ENCODE data around the gene TMEM255B.
"Not testable (repeated sequence)": the region's sequence is repeated elsewhere in the genome, so short reads cannot be mapped to it uniquely, and the experiment has no call there.

Gene TMEM255B

DNA sequence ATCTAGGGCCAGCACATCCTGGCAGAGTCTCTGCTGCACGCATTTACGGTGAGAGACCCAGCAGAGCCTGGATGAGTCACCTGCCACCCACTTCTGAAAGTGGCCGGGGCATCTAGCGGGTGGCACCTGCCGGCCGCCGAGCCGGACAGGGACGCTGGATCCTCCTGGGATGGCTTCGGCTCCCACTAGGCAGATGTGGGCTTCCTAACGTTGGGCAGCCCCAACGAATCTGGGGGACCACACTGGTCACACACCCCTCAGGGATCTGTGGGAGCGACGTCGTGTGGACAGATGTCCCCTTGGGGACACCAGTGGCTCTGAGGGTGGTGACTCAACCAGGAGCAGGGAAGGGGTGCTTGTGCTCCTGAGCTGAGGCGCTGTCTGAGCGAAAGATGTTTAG lies 32.2 kb downstream of the TMEM255B start:
- DNase-seq: no peak

DNA sequence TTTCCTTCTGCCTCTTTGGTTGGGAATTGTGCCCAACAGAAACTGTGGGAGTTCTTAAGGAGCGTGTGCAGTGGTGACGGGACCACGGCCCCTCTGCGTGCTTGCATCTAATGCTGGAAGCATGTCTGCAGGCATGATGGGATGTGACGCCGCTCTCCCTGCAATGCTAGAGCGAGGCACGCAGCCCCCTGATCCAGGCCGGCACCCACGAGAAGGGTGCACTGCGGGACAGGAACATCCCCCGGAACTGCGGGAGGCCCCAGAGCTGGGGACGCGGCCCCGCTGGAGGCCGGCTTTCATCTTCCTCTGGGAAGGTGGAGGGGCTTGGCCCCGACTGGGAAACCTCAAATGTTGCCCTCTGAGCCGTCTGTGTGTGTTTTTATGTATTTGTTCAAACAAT lies 32.7 kb downstream of the TMEM255B start:
- DNase-seq: no peak

DNA sequence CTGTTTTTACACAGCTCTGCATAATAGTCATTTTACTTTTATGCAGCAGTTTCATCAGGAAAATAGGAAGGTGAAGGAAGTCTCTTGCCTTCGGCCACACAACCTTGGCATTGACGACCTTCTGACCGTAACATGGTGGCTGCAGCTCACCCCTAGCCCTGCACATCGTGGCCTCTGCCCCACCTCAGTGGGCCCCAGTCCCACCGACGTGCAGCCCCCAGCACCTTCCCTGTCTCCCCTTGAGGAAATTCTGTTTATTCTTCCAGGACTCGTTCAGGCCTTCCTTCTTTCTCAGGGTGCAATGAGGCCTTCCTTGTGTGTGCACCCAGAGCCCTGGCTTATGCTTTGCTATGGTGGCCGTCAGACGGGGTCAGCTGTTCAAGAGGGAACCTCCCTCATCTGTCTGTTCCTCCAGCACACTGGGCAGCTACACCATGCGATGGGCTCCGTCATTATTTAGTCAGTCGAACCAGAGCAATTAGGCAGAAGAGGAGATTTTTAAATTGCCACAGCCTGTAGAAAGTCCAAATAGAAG lies 33.3 kb downstream of the TMEM255B start:
- no peak for DNase-seq

GRCh38 chr13:113792886-113793717 lies 34.1 kb downstream of the TMEM255B start:
- no peak for DNase-seq

DNA sequence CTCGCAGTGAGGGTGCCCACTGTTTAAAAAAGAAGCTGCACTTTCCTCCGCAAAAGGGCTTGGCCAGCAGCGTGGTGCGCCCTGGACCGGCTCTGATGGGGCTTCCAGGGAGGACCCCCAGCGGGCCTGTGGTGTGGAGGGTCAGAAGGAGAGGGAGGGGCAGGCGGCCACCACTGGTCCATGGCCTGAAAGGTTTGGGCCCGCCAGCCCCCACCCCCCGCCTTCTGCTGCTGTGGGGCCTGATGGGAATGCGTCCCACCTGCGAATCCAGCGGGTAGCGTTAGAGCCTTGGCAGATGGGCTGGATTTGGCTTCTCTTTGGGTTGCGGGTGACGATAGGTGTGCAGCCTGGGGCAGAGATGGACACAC lies 34.7 kb downstream of the TMEM255B start:
- no peak for DNase-seq

DNA sequence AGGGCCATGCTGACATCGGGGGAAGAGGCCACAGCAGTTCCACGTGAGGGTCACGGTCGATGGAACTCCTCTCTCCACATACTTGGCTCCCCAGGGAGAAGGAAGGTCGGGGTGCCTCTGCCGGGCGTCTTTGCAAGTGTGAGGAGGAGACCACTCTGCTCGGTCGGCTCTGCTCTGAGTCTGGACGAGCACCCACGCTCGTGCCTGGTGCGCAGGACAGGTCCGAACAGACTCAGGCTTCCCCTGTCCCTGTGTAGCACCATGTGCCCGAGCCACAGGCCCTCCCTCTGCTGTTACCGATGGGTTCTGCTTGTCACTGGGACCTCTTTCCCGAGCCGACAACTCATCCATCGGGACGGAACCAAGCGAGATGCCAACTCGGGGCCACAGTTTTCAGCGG lies 35.1 kb downstream of the TMEM255B start:
- DNase-seq: no peak

- no peak for DNase-seq
Measured at GRCh38 chr13:113794764-113795173, 35.7 kb downstream of the TMEM255B start.

DNA sequence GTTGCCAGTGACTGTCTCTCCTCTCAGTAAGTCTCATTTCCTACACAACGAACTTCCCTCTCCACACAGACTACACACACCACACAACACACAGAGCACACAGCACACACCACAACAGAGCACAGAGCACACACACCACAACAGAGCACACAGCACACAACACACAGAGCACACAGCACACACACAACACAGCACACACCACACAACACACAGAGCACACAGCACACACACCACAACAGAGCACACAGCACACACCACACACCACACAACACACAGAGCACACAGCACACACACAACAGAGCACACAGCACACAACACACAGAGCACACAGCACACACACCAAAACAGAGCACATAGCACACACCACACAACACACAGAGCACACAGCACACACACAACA lies 36.3 kb downstream of the TMEM255B start:
- DNase-seq: not testable (repeated sequence)

DNA sequence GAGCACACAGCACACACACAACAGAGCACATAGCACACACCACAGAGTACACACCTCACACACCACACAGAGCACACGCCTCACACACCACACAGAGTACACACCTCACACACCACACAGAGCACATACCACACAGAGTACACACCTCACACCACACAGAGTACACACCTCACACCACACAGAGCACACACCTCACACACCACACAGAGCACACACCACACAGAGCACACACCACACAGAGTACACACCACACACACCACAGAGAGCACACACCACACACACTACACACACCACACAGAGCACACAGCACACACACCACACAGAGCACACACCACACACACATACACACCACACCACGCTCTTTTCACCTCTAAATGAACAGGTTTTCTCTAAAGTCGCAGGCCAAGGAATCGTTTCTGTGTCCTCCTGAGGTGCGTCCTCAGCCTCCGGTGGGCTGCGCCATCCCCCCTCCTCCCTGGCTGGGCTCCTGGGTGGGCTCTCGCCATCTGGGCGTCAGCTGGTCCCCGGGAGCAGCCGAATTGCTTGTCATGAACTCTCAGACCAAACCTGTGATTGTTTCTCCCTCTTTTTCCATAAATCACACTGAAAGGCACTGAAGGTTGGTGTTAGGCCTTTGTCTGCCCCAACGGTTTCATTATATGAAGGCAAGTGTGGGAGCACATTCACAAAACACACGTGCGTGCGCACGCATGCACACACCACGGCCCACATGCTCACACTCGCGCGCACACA lies 37.4 kb downstream of the TMEM255B start:
- no peak for DNase-seq

DNA sequence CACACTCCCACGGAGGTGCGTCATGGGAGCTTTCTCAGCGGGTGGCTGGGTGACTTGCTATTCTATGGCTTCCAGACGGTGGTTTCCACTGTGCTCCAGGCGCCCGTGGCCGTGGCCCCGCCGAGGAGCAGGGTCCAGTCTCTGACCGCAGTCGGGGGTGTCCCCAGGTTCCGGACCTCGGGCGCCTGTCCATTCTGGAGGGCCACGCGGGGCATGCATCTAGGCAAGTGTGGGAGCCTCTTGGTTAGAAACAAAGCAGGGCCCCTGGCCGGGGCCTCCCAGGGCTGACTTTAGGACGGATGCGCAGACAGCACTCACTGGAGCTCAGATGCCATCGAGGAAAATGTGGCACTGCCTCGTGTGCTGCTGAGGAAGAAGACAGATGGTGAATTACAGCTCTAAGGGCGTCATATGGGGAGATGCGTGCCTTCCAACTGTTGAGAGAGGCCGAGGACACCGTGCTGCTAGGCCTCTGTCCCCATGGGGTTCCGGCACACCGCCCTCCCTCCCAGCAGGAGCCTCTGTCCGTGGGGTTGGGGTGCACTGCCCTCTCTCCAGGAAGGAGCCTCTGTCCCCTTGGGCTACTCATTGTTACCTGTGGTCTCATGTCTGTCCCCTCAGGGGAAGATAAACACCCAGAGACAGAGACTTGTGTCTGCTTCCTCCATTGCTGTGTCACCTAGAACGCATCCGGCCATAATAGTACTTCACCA lies 38.1 kb downstream of the TMEM255B start:
- no peak for DNase-seq

DNA sequence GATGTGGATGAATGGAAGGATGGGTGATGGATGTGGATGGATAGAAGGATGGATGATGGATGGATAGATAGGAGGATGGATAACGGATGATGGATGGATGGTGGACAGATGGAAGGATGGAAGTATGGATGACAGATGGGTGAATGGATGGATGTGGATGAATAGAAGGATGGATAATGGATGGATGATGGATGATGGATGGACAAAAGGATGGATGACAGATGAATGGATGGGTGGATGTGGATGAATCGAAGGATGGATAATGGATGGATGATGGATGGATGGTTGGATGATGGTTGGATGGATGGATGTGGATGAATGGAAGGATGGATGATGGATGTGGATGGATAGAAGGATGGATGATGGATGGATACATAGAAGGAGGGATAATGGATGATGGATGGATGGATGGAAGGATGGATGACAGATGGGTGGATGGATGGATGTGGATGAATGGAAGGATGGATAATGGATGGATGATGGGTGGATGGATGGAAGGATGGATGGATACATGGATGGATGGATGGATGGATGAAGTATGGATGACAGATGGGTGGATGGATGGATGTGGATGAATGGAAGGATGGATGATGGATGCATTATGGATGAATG lies 39.3 kb downstream of the TMEM255B start:
- no peak for DNase-seq

GRCh38 chr13:113800576-113800926 lies 41.5 kb downstream of the TMEM255B start:
- no peak for DNase-seq

DNA sequence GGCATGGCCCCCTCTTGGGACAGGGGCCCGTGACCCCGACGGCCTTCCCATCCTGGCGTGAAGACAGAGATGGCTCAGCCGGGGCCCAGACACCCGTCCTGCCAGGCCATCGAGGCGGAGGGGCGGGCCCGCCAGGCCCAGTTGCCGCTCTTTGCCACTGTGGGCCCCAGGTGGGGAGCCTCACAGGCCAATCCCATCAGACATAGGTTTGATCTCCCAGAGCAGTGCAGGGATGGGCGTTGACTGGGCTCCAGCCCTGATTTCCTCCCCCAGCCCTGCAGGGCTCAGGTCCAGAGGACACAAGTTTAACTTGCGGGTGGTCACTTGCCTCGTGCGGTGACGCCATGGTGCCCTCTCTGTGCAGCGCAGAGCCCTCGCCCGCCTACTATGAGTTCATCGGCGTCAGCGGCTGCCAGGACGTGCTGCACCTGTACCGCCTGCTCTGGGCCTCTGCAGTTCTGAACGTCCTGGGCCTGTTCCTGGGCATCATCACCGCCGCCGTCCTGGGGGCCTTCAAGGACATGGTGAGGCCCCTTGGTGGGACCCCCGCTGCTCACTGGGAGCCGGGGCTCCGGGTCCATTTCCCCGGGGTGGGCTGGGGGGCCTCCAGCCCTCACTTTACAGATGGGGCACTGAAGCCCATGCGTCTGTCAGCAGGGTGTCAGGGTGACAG lies 42.4 kb downstream of the TMEM255B start:
- no peak for DNase-seq

- no peak for DNase-seq
Measured at GRCh38 chr13:113802090-113802531, 43.1 kb downstream of the TMEM255B start.

GRCh38 chr13:113802761-113803160 lies 43.7 kb downstream of the TMEM255B start:
- DNase-seq: no peak

- DNase-seq: no peak
Measured at GRCh38 chr13:113803409-113804016, 44.5 kb downstream of the TMEM255B start.

GRCh38 chr13:113804017-113804702 lies 45.1 kb downstream of the TMEM255B start:
- no peak for DNase-seq

- no peak for DNase-seq
Measured at GRCh38 chr13:113804703-113805430, 45.8 kb downstream of the TMEM255B start.

DNA sequence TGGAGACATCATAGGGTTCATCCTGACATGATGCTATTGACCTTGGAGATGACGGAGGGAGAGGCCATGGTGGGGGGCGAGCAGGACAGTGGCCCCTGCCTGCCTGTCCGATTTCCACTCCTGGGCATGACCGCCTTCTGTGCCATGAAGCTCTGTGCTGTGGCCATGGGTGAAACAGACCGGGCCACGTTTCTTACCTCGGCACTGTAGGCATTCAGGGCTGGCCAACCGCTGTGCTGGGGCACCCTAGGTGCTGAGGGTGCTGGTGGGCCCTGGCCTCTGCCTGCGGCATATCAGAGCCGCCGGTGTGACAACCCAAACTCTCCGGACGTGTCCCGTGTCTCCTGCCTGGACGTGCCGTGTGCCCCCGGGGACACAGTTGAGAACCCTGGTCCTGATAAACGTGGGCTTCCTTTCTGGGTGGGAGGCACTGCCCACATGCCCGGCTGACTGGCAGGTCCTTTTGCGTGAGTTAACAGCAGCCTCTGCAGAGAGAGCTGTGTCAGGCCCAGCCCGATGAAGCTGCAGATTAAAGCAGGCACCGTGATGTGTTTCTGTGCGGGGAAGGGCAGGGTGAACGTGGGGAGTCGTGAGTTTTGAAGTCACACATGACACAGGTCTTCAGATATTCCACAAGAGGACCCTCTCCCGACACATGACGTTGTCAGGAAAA lies 46.5 kb downstream of the TMEM255B start:
- DNase-seq: no peak

DNA sequence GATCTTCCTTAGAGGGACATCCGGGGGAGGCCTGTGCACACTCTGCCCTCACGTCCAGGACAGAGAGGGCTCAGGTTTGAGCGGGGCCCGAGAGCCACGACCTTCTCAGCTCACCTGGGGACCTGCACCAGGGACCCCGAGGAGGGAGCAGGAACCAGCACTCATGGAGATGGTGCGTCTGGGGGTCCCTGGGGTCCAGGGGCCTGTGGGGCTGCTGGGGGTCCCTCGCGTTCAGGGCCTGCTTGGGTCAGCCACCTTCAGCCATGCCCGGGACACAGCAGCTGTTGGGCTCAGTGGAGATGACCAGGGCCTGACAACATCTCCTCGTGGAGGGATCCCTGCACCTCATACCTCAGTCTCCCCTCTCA lies 47.1 kb downstream of the TMEM255B start:
- DNase-seq: no peak
